HG03432 (cell line): Measurements from ENCODE around the gene SPR.

Experiments
- ATAC-seq: cut with Tn5 transposase; IDR thresholded peaks from one replicate; pipeline ENCODE4 v1.9.1; 2021; ENCODE audit warnings: mild to moderate bottlenecking, moderate library complexity; ENCODE audit not compliant: unreplicated experiment

Gene SPR

GRCh38 chr2:72887032-72887739, at the start of gene SPR:
SPR (plus strand) TSS chr2:72887408; CDS start chr2:72887433, 25 bp downstream.
- ATAC-seq: peak; percentile 93

DNA sequence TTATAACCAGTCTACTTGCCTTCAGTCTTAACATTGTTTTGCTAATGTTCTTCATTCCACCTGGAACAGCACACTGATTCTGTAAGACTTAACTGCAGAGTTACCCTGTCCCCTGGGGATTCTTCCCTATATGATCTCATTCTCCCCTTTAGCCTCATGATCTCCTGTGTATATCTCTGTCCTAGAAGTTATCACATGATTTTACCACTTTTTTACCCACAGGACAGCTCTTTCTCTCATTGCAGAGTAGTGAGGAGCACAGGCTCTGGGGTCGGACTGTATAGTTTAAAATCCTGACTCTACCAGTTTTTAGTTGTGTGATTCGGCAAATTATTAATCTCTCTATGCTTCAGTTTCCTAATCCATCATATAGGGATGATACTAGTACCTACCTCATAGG, 47.1 kb upstream of the SPR start:
- ATAC-seq: no peak

- no peak for ATAC-seq
Measured at GRCh38 chr2:72841462-72842125, 45.6 kb upstream of the SPR start.

DNA sequence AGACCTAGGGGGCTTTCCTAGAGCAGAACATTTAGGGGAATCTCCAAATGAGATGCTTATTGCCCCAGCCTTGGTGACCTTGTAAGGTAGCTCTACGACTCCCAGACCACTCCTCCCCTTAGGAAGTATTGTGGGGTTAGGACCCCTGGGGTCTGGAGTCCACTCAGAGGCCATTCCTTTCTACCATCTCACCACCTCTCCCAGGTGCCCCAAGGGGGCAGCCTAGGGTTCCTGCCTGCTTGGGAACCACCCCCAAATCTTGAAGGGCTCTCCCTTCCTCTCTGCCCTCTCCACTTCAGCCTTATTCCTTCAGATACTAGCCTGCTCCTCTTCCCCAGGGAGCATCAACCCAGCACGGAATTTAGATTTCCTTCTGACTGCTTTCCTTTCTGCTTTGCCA, 43.9 kb upstream of the SPR start:
- no peak for ATAC-seq

GRCh38 chr2:72846171-72847095, 40.8 kb upstream of the SPR start:
- ATAC-seq: peak; percentile 99

DNA sequence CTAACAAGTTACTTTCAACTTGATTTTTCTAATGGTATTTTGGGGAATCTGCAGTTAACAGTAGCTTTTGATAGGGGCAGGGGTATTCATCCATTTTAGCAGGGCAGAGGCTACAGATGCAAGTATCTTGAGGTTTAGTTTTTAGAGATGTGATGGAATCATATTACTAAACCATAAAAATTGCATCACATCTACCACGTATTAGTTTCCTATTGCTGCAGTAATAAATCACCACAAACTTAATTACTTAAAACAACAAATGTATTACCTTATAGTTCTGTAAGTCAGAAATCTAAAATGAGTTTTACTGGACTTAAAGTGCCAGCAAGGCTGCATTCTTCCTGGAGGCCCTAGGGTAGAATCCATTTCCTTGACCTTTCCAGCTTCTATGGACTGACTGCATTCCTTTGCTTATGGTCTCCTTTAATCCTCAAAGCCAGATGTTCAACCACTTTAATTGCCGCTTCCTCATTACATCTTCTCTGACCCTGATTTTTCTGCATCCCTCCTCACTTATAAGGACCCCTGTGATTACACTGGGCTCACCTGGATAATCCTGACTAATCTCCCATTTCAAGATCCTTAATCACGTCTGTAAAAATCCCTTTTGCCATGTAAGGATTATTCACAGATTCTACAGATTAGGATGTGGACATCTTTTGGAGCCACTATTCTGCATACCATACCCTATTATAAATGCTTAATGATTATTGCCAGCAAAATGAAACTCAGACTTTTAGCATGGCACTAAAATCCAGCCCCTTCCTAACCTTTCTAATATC, 39.5 kb upstream of the SPR start:
- ATAC-seq: no peak

DNA sequence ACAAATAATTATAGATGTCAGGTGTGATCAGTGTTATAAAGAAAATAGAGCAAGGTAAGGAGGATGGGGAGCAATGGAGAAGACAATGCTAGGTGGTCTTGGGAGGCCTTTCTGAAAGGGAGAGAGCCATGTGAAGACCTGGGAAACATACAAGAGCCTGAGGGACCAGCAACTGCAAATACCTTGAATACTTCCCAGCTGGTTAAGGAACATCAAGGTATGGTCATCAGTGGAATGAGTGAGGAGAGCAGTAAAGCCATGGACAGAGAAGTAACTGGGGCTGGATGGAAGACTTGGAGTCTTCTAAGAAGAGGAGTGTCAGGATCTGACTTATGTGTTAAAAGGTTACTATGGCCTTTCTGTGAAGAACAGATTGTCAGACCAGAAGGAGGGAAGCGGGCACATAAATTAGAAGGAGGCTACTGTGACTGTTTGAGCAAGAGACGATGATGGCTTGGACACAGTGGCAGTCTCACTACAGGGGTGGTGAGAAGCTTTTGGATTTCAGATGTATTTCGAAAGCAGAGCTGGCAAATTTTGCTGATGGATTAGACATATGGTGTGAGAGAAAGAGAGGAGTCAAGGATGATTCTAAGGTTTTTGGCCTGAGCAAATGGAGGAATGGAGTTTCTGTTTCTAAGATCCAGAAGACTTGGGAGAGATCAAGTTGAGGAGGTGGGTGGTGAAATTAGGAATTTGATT, 38.6 kb upstream of the SPR start:
- ATAC-seq: no peak

DNA sequence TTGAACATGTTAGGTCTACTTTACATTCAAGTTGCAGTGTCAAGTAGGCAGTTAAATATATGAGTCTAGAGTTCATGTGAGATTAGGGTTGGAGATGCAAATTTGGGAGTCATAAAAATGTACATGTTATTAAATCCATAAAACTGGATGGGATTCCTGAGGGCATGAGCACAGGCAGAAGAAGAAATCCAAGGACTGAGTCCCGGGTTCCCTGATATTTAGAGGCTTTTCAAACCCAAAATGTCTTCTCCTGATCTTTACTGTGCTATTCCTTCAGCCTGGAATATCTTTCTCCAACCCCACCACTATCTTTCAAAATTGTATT, 38.1 kb upstream of the SPR start:
- no peak for ATAC-seq

GRCh38 chr2:72851333-72851732, 35.9 kb upstream of the SPR start:
- ATAC-seq: no peak

- ATAC-seq: peak; percentile 43
Measured at GRCh38 chr2:72859831-72860262, 27.4 kb upstream of the SPR start.

GRCh38 chr2:72862239-72862988, 24.8 kb upstream of the SPR start:
- ATAC-seq: peak; percentile 96

- ATAC-seq: no peak
Measured at GRCh38 chr2:72863046-72863445, 24.2 kb upstream of the SPR start.

GRCh38 chr2:72864500-72864899, 22.7 kb upstream of the SPR start:
- peak; percentile 74 for ATAC-seq

DNA sequence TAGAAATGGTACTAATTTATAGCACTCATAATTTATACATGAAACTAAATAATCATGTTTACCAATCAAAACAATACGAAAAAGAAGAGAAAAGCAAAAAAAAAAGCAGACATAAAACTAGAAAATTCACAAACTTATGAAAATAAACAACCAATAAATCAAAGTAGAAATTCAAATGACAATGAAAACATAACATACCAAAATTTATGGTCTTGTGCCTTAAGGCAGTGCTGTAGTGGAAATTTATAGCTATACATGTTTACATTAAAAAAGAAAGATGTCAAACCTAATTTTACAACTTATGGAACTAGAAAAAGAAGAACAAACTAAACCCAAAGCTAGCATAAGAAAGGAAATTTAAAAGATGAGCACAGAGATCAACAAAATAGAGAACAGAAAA, 16.1 kb upstream of the SPR start:
- ATAC-seq: no peak

DNA sequence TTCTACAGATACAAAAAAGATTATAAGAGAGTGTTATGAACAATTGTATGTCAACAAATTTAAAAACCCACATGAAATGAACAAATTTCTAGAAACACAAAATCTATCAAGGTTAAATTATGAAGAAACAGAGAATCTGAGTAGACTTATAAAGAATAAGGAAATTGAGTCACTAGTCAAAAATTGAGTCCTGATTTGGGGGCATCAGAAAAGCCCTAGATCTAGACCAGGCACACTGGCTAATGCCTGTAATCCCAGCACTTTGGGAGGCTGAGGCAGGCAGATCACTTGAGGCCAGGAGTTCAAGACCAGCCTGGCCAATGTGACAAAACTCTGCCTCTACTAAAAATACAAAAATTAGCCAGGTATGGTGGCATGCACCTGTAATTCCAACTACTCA, 15.3 kb upstream of the SPR start:
- no peak for ATAC-seq

DNA sequence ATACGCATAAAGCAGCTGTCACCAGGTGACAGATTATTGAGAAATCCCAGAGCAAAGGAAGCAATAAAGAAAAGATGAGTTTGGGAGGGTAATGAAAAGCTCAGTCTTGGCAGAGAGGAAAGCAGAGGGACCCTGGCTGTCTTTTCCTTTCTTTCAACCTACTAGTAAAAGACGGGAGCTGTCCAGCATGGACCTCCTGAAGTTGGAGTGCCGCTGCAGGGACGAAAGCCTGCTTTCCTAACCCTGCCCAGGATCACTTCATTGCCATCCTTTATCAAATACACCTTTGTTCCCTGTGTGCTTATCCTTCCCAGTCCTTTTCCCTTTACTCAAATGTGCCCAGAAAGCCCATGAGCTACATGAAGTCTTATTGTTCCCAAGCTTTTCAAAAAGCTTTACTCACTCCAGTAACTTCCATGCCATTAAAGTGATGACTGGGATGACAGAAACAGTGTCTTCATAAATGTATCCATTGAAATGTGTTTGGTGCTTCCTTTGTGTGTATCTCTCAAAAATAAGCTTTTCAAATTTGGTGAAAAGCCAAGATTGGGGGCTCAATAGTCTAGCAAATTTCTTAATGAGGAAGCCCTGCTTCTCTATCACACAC, 3.7 kb upstream of the SPR start:
- no peak for ATAC-seq

GRCh38 chr2:72886505-72887031, 640 bp upstream of the SPR start:
- no peak for ATAC-seq

- peak; percentile 35 for ATAC-seq
Measured at GRCh38 chr2:72887740-72888437, 681 bp downstream of the SPR start.
